Measurements from ENCODE around the gene FLT4.
"Not testable (repeated sequence)": the region's sequence is repeated elsewhere in the genome, so short reads cannot be mapped to it uniquely, and the experiment has no call there.

Gene FLT4

DNA sequence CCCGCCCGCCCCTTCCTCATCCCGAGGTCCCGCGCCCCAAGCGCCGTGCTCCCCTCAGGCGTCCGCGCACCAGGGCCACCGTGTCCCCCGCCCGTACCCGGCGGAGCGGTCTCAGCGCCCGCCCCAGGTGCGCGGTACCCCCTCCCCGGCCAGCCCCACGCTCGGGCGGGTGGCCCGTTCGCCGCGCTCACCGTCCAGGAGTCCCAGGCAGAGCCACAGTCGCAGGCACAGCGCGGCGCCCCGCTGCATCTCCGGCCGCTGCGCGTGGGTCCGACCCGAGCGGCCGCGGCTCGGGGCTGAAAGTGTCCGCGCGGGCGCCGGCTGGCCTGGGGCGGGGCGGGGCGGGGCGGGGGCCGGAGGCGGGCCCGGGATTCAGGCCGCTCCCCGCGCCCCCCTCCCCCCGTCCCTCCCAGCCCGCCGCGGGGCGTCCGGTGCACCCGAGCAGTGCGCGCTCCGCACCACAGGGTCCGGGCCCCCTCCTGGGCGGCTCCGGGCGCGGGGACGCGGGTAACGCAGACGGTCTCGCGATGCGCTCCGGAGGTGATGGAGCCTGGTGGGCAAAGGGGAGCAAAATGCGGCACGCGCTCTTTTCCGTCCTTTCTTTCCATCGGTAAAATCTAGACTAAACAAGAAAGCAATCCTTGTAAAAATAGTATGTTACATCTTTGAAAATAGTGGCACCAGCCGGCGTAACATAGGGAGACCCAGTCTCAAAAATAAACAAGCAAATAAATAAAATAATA, at the start of gene FLT4:
Gene FLT4, minus strand, starts transcription at position 304 of the 743 bp plus-strand sequence. Its CDS starts 55 bp downstream, at position 249.
- no peak for DNase-seq (ENCODE audit: low spot score)

DNA sequence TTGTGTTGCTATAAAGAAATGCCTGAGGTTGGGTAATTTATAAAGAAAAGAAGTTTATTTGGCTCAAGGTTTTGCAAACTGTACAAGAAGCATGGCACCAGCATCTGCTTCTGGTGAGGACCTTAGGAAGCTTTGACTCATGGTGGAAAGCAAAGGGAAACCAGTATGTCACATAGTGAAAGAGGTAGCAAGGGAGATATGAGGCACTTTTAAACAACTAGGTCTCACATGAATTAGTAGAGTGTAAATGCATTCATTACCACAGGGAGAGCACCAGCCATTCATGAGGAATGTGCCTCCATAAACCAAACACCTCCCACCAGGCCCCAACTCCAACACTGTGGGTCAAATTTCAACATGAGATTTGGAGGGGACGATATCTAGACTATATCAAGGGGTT, 49.6 kb upstream of the FLT4 start:
- DNase-seq (ENCODE audit: low spot score) = no peak

DNA sequence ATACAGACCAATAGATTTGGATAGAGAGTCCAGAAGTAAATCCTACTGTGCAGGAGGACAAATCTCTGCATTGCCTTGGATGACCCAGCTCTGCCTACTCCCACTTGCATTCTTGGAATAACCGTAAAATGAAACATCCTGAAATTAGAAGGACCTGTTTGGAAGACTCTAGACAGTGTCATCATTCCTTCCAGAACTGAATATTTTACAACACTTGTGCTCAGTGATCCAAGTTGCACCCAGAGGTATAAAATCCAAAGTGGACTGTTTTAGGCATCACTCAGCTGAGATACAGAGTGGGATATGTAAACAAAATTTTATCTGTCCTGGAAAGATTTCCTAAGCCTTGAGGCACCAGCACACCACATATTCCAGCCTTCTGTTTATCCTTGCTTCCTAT, 46.7 kb upstream of the FLT4 start:
- no peak for DNase-seq (ENCODE audit: low spot score)

DNA sequence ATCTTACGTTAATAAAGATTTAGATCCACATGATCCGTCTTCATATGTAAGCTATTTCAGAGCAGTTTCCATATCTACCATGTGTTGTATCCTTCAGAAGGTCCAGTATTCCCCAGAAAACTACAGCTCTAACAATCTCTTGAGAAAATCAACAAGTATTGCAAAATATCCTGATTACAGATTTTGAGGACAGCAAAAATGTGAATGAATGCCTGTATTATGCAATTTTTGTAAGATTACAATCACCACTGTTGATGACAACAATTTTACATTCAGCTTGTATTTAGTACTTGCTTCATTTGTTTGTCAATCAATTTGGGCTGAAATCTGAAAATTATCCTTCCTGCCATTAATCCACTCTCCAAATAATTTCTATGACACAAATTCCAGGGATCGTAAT, 43.0 kb upstream of the FLT4 start:
- no peak for DNase-seq (ENCODE audit: low spot score)

DNA sequence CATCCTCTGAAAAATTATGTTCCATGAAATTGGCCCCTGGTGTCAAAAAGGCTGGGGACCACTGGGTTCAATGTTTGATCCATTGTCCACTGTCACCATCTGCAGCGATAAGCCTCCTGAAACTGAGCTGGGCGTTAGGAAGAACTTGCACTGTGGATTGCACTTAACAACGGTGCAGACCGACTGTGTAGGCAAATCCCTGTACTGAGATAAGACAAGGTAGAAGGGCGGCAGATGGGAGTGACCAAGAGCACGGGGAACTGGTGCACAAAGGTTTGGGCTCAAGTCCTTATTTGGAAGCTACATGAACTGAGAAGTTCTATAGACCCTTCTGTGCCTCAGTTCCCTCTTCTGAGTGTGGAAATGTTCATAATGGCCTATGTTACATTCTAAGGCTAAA, 41.6 kb upstream of the FLT4 start:
- DNase-seq (ENCODE audit: low spot score) = no peak

DNA sequence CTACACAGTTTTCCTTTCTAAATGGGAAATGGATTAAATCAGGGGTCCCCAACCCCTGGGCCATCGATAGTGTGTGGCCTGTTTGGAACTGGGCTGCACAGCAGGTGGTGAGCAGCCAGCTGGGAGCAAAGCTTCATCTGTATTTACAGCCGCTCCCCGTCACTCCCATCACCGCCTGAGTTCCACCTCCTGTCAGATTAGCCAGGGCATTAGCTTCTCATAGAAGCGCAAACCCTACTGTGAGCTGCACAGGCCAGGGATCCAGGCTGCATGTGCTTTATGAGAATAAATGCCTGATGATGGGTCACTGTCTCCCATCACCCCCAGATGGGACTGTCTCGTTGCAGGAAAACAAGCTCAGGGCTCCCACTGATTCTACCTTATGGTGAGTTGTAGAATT, 41.2 kb upstream of the FLT4 start:
- no peak for DNase-seq (ENCODE audit: low spot score)

DNA sequence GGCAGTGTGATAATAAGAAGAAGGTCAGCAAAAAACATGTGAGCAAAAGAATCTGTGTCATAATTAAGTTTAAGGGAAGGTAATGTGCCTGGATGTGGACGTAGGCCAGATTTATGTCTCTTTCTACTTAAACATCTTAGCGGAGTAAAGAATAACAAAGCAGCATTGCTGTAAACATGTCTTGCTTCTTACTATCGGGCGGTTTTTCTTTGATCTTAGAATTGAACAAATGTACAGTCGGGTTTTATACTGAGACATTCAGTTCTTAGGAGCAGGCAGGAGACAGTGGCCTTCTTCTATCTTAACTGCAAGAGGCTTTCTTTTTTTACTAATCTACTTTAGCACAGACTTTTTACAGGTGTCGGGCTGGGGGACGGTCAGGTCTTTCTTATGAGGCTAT, 40.4 kb upstream of the FLT4 start:
- no peak for DNase-seq (ENCODE audit: low spot score)

DNA sequence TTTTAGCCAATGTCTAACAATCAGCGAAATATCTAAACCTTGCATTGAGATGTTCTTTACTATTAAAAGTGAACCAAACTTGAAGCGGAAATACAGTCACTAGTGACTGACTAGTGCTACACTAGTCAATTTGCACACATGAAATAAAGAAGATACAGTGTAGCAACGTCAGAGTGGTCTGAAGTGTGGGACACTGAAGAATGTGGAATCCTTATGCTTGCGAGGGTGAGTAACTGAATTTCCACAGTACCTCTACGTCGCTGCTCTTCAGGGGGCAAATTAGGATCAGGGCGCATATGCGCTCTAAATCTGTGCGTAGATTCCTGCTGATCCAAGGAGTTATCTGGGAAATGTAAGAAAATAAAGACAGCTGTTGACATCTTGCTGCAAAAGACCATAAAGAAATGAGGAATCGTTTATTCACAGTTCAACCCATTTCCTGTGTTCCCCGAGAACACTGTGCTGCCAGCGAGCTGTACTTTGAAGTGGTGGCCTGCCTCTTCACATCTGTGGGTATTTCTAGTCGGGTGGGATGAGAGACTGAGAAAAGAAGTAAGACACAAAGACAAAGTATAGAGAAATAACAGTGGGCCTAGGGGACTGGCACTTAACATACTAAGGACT, 39.8 kb upstream of the FLT4 start:
- peak; percentile 24 for DNase-seq (ENCODE audit: low spot score)

DNA sequence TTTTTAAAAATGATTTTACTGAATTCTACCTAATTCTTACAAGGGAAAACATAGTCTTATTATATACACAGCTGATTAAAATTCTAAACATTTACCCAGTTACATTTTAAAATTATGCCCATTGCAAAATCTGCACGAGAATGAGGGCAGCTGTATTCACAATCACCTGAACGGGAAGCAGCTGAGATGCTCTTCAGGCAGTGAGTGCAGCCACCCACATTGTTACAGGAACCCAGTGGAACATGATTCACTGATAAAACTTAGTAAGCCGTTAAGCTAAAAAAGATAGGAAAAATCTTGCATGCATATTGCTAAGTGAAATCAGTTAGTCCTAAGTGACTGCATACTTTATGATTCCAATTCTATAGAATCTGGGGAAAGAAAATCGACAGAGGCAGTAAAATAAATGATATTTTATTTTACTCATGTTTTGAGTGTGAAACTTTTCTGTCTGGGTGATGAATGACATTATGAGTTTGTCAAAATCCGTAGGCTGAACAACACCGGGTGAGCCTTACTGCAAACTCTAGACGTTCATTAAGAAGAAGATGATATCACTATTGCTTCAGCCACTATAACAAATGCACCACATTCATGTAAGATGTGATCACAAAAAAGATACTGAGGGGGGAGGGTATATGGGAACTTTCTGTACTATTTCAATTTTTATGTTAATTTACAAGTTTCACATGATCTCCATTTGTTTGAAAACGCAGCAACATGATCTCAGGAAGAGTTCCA, 39.1 kb upstream of the FLT4 start:
- no peak for DNase-seq (ENCODE audit: low spot score)

DNA sequence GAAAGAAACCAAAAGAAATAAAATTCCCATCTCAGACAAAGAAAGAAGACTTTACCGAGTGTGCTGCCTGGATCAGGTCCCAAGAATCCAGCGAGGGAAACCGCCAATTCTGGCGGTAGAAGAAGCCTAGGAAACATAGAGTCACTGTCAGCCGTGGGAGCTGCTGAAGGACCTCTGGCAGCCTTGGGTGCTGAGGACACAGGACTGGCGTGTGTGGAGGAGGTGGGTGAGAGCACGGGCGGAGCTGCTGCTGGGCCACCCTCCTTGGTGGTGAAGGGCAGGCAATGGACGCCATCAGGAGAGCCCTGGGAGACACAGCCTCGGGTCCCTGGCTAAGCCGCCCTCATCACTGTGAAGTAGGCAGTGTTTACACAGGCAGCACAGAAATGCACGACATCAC, 37.4 kb upstream of the FLT4 start:
- not testable (repeated sequence) for DNase-seq (ENCODE audit: low spot score)

DNA sequence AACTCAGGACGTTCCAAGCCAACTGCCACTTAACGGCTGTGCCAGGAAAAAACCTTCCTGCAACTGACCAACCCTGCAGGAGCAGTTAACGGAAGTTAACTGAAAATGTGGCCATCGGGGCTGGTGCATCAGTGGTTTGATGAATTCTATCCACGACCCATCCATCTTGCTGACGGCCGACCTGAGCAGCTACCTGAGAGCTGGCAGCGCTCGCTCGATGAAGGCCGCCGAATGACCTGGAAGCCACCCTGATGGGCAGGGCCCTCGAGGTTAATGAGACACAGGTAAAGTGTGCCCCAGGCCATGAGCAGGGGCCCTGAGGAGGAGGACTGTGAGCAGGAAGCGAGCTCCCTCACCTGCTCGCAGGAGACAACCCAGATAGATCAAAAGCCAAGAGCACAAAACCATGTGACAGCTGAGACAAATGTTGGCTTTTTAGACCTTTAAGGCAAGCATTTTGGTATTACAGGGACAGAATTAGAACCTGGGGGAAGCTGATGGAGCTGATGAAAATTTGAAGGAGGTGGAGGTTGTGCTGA, 35.3 kb upstream of the FLT4 start:
- no peak for DNase-seq (ENCODE audit: low spot score)

DNA sequence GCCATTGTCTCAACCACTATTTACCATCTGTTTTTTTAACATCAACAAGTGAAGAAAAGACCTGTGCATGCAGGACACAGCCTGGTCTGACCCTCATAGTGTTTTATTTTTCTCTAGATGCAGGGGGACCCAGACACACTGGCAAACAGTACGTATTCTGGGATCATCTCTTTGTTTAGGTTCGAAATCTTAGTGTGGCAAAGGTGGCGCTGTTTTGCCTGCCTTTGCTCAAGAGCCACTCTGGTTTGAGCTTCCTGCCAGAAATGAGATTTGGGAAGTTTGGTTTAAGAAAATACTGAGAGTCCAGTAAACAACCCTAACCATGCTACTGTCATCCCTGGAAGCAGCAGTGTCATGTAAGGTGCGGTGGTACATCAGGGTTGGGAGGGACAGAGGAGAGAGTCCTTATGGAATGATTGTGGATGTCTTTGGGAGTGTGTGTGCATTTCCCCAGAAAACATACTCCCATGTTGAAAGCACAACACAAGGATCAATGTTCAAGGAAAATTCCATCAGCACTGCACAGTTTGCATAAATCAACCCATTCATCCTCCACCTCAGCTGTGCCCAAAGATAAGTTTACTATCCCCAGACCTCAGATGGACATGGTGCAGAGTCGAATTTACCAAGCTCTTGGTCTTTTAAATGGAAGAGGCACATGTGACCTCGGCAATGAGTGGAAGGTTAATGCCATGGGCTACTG, 34.0 kb upstream of the FLT4 start:
- no peak for DNase-seq (ENCODE audit: low spot score)

DNA sequence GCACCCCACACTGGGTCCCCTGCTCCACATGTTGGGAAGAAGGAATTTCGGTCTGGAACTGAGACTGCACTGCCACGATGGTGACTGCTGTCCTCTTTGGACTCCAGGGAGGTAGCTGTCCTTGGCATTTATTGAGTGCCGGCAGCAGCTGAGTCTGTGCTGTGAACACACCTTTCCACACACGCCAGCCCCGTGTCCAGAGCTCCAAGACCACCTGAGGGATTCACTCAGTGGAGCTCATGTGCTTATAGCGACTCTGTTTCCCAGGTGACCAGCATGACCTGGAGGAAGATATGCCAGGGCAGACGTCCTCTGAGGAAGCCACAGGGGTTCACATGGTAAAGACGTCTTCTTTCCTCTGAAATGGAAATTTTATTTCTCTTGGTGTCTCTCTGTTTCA, 33.2 kb upstream of the FLT4 start:
- DNase-seq (ENCODE audit: low spot score) = no peak

DNA sequence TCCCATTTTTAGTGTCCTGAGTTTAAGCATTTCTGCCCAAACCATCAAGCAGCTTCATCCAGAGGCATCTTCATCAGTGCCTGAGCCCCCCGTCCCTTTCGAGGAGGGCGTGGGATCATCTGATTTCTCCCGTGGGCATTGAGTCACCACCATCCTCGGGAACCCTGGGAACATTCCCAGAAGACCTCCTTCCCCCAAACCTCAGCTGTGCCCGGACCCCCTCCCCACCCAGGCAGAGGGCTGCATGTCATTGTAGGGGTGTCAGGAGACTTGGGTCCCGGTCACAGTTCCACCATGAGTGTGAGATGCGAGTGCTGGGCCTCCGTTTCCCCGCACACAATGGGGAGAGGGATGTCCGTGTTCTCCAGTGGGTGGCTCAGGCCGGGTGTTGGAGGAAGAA, 32.6 kb upstream of the FLT4 start:
- not testable (repeated sequence) for DNase-seq (ENCODE audit: low spot score)

DNA sequence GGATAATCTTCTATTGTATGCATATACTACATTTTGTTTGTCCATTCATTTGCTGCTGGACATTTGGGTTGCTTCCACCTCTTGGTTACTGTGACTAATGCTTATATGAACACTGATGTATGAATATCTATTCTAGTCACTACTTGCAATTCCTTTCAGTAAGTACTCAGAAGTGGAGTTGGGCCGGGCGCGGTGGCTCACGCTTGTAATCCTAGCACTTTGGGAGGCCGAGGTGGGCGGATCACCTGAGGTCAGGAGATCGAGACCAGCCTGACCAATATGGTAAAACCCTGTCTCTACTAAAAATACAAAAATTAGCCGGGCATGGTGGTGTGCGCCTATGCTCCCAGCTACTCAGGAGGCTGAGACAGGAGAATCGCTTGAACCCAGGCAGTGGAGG, 28.9 kb upstream of the FLT4 start:
- DNase-seq (ENCODE audit: low spot score) = not testable (repeated sequence)

DNA sequence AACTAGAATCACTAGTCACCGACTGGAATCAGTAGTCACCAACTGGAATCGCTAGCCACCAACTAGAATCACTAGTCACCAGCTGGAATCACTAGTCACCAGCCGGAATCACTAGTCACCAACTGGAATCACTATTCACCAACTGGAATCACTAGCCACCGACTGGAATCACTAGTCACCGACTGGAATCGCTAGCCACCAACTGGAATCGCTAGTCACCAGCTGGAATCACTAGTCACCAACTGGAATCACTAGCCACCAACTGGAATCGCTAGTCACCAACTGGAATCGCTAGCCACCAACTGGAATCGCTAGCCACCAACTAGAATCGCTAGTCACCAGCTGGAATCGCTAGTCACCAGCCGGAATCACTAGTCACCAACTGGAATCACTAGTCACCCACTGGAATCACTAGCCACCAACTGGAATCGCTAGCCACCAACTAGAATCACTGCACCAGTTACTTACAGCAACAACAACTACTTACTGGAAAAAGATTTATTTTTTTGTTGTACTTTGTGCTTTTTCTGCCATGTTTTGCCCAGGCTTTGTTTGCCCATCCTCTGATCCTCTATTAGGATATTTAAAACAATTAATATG, 25.7 kb upstream of the FLT4 start:
- DNase-seq (ENCODE audit: low spot score) = no peak

DNA sequence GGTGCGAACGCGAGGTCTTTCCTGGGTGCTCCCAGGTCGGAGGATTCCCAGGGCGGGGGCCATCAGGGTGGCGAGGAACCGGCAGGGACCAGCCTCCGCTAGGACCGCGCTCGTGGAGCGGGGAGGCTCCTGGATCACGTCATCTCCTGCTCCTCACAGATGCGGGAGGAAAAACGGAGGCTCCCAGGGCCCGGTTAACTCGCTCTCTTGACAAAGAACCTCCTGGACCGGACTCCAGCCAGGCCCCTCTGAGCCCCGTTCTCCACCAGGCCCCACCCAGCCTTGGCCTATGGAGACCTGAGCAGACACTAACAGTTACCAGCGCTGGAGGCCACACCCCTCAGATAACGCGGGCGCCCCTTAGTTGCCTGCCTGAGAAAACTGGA, 24.7 kb upstream of the FLT4 start:
- not testable (repeated sequence) for DNase-seq (ENCODE audit: low spot score)

DNA sequence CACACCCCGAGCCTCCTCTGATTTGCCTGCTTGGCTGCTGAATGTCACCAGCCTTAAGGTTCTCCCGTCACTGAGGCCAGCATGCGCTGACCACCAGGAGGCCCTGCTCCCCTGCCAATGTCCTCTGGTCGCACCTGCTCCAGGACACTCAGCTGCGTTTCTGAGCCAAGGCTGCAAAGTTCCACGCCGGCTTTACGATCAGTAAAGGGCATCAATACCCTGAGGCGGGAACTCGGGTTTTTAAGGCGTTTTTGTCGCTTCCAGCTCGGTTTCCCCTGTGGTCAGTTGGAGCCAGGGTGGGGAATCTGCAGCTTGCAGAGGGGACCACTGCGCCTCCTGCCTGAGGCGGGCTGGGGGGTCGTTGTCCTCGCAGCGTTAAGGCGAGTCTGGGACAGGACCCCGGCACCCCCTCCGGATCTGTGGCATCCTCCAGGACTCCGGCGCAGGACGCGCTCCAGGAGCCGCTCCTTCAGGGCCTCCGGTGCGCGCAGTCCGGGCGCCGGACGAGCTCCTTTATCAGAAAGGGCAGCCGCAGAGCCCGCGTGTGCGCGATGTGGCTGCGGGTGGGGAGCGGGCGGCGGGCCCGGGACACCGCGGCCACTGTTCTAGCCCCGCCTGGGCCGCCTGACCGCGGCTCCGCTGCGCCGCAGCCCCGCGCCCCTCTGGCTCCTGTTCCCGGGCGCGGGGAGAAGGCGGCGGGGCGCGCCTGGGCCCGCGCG, 24.1 kb upstream of the FLT4 start:
- no peak for DNase-seq (ENCODE audit: low spot score)

DNA sequence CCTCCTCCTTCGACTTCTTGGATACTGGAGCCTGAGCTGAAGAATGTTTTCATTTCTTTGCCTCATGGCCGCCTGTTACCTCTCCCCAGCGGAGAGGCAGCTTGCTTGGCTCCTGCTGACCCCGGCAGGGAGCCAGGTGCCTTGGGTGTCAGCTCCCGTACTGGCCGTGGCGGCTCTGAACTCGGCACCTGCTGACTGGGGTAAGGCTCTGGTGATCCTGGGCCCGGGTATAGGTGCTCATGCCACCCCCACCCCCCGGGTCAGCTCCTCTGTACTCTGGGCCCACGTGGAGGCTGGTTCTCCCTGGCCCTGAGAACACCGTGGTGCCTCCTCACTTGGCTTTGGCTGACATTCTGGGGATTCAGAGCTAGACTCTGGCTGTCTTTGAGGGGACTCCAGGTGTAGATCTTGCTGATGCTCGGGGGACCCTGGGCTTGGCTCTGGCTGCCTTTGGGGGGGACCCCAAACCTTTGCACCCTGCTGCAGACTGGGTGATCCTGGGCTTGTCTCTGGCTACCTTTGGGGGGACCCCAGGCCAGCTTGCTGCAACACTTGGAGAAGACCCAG, 22.6 kb upstream of the FLT4 start:
- not testable (repeated sequence) for DNase-seq (ENCODE audit: low spot score)

DNA sequence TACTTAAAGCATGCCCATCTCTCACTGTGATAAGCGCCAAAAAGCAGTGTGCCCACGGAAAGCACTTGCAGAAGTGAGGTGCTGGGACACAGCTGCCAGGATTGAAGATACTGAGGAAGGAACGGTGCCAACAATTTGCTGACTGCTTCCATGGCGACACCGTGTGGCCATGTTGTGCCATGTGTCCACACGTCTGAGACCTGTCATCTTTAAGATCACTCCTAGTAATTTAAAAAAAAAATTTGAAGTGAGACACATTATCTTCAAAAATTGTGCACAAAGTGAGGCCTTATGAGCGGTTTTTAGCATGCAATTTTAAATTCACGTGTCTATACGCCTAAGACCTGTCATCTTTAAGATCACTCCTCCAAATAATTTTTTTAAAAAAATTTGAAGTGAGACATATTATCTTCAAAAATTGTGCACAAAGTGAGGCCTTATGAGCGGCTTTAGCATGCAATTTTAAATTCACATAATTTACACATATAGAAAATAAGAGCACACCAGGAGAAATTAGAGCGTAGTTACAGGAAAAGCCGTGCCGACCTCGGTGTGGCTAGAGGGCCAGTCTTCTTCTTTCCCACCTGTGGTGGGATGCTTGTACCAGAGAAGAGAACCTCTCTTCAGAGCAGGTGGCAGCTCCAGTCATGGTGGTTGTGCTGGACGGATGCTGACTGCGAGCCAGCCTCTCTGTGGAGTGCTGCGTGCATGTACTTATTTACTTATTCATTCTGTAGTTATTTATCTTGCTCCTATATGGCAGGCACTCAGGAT, 21.4 kb upstream of the FLT4 start:
- DNase-seq (ENCODE audit: low spot score) = peak; percentile 55
